Activated T-helper 9 cell treated with anti-CD3 and anti-CD28 coated beads, Interleukin-2, amount 50 U/mL, for 16 hours (primary cell): ENCODE measurements around the gene MSN.
"Not testable (repeated sequence)": the region's sequence is repeated elsewhere in the genome, so short reads cannot be mapped to it uniquely, and the experiment has no call there.

ENCODE experiments used
- DNase-seq: peaks from one replicate; pipeline ENCODE4 v3.0.0-alpha.2; 2020; ENCODE audit warnings: low read depth

Gene MSN

DNA sequence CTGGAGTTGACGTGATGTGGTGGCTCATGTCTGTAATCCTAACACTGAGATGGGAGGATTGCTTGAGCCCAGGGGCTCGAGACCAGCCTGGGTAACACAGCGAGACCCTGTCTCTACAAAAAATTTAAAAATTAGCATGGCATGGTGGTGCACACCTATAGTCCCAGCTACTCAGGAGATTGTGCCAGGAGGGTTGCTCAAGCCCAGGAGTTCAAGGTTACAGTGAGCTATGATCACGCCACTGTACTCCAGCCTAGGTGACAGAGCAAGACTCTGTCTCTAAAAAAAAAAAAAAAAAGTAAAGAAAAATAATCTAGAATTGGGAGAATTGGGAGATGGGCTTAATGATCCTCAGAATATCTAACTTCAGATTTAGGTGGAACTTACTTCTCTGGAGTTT, 51.1 kb downstream of the MSN start:
- no peak for DNase-seq

DNA sequence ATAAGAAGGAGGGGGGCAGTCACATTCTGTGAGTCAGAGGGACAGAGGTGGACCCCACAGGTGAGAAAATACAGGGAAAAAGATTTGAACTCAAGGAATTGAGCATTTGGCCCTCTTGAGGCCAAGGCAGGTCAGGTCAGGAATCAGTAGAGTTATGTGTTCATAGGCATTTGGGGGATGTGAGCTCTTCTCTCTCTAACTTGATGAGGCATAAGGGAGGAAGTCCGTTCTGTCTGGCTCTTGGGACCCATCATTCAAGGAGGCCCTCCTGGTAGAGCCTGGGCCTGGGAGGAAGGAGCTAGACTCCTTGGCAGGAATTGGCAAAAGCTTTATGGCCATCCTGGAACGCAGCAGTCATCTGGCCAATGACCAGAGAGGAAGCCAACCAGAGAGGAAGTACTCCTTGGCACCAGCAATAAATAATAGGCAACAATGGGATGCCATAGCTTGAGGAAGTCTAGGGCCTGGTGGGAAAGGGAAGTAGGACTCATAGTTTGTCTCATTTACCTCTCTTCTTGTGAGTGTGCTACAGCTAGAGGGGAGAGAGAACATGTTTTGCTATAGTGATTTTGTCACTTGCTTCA, 53.0 kb downstream of the MSN start:
- DNase-seq = no peak

DNA sequence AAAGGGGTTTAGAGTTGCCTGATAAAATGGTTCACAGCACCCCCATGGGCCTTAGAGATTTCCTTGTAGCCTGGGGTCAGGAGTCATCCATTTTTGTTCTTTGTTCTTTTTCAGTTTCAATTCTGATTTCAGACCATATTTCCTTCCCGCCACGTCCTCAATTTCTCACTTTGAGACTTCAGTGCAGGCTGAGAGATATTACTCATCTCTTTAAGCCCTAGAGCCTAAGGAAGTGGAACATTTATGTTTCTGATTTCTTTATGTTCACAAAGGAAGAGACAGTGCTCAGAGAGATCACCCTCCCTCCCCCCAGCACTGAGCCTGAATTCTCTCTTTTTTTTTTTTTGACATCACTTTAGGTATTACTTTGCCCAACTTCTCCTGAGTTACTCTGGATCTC, 56.3 kb downstream of the MSN start:
- no peak for DNase-seq

DNA sequence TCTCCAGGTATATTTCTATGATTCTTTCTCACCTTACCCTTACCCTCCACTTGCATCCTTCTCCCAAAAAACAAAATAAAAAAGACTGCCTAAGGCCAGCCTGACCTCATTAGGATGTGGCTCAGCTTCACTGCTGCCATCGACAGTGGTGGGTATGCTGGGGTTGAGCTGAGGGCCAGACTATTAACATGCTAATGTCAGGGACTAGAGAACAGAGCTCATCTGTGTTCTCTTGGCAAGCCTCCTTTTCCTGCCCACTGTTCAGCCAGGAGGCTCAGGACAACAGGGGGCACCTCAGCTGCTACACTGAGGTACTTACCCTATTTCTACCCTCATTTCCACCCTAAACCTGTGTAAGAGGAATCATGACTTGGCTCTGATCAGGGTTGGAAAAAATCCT, 59.3 kb downstream of the MSN start:
- no peak for DNase-seq

DNA sequence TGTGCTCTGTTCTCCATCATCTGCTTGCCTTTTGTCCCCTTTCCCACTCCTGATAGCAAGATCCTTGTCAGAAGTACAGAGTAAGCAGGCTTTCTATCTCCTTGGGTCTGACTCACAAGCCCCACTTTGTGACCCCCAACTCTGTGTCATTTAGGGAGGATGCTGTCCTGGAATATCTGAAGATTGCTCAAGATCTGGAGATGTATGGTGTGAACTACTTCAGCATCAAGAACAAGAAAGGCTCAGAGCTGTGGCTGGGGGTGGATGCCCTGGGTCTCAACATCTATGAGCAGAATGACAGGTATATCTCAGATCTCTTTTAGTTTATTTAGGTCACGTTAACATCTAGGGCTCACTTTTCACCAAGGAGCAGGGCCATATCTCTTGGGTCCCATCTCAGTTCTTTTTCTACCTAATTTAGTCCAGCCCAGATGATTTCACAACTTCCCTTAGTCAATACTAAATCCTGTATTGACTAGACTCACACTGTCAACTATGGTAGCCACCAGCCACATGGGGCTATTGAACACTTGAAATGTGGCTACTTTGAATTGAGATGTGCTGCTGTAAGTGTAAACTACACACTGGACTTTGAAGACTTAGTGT, 64.3 kb downstream of the MSN start:
- no peak for DNase-seq

DNA sequence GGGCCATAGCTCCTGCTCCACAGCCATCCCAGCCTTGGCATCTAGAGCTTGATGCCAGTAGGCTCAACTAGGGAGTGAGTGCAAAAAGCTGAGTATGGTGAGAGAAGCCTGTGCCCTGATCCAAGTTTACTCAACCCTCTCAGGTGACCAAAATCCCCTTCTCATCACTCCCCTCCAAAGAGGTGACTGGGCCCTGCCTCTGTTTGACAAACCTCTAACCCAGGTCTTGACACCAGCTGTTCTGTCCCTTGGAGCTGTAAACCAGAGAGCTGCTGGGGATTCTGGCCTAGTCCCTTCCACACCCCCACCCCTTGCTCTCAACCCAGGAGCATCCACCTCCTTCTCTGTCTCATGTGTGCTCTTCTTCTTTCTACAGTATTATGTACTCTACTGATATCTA, 73.5 kb downstream of the MSN start:
- DNase-seq = no peak

DNA sequence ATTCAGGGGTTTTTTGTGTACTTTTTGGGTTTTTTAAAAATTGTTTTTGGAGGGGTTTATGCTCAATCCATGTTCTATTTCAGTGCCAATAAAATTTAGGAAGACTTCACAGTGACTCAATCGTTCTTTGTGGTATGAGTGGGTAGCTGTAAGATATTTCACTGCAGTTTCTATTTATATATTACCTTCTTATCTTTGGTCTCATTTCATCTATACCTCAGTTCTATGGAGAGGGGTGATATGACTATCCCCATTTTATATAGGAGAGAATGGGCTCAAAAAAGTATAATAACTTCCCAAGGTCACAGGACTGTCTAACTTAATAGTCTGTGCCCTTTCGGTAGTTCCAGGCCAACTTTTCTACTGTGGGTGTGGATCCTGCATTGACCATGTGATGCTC, 74.4 kb downstream of the MSN start:
- no peak for DNase-seq

DNA sequence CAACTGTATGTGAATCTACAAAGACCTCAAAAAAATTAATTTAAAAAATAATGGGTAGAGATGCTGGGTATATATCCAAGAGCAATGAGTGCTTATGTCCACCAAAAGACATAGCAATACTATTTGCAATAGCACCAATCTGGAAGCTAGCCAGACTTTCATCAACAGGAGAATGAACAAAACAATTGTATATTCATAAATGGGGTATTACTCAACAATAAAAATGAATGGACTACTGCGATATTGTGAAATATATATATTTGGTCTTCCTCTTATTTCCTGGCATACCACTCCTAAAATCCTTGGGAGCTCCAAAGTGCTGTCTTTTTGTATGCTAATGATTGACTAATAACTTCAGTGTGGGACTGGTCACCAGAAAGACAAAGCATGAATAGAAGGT, 77.5 kb downstream of the MSN start:
- DNase-seq = no peak

DNA sequence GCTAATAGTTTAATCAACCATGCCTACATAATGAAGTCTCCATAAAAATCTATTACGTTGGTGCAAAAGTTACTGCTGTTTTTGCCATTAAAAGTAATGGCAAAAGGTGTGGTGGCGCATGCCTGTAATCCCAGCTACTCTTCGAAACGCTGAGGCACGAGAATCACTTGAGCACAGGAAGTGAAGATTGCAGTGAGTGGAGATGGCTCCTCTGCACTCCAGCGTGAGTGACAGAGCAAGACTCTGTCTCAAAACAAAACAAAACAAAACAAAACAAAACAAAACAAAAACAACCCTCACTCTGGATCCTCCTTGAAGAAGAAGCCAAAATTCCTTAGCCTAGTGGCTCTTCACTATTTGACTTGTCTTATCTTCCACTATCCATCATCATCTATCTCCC, 78.0 kb downstream of the MSN start:
- DNase-seq = no peak

DNA sequence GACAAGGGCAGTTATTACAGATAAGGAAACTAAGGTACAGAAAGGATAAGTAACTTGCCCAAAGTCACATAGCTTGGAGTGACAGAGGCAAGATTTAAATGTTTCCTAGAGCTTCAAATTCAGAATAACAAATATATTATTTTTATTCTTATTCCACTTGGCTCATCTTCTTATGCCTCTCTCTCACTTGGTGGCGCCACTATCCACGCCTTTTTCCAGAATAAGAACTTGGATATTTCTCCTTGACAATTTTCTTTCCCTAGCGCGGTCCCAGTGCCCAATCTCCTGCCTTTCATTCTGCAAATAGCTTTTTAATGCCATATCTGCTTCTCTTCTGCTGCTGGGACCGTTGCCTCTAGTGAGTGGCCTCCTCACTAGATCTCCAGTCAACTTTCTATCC, 78.5 kb downstream of the MSN start:
- no peak for DNase-seq

DNA sequence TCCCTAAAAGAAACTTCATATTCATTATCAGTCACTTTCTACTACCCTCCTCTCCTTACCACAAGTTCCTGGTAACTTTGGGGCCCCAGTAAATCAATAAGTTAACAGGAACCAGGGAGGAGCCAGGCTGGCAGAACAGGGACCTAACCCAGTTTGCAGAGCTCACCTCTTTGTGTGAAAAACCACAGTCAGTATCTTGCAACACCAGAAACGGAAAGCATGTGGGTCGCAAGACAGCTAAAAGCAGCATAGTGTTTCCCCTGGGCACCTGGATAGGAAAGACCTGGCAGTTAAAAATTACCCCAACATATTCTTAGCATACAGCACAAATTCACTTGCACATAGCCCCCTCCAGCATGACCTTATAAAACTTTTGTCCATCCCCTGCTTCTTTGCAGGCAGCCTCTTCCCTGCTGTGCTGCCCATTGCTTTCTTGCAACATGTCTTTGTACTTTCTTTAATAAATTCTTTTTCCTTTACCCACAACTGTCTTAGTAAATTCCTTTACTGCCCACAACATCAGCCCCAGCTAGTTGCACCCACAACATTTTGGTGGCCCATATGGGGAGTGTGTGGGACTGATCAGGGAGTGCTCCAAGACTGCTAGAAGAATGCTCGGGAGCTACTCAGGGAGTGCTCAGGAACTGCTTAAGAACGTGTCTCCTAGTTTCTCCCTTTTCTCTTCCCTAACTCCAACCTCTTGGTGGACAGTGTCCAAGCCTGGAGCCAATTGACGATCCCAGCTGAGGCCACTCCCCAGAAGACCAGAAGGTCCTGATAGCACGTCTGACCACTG, 83.4 kb downstream of the MSN start:
- no peak for DNase-seq

DNA sequence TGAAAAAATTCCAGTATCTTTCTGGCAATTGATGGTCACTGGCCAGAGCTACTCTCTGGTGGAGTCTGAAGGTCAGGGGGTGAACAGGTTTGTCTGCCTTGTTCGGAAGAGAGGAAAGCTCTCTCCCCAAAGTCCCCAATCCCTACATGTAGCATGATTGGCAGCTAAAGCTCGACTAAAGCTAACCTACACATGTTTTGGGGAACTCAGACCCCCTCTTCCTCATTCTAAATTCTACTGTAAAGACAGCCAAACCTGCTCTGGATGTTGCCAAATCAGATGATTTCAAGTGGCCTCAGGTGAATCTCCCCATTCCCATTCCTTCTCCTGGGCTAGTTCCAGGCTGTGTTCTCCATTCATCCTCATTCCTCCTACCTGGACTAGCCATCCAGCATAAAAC, 84.1 kb downstream of the MSN start:
- DNase-seq = no peak

DNA sequence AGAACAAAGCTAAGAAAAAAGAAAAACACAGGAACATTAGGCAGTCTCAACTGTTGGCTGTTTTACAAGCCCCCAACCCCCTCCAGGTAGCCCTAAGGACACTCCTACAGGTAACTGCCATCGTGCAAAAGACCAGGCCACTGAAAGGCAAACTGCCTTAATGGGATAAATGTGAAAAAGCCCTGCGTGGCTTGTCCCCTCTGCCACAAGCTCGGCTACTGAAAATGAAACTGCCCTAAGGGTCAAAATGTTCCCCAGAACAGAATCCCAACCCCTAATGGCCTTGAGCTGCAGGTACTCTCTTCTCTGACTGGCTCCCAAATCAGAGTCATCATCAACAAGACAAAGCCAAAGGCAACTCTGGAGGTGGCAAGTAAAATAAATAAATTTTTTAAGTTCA, 84.8 kb downstream of the MSN start:
- no peak for DNase-seq

DNA sequence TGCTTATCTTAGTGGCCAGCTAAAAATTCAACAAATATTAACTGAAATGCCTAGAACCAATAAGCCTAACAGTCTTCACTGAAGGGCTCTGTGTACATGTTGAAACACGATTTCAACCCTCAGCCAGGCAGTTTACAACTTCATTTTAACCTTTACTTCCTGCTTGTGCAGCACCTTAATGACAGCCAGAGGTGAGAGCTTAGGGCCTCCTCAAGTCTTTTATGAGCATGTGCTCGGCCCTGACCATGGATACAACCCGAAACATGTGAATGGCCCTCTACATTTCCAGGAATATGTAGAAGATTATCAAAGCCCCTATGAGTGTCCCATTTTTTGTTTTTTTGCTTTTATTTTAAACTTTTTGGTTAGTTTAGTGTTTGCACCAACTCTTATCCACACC, 88.3 kb downstream of the MSN start:
- no peak for DNase-seq

DNA sequence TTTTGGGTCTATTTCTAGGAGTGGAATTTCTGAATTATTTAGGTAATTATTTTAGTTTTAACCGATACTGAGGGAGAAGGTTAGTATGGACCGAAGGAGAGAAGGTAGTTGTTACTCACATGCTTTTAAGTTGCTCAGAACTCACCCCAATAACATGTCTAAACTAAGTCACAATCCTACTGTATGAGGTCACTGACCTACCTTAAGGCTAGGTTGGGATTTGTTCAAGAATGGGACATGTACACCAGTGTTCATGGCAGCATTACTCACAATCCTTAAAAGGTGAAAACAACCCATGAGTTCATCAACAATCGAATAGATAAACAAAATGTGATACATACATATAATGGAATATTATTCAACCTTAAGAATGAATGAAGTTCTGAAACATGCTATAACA, 90.5 kb downstream of the MSN start:
- no peak for DNase-seq

DNA sequence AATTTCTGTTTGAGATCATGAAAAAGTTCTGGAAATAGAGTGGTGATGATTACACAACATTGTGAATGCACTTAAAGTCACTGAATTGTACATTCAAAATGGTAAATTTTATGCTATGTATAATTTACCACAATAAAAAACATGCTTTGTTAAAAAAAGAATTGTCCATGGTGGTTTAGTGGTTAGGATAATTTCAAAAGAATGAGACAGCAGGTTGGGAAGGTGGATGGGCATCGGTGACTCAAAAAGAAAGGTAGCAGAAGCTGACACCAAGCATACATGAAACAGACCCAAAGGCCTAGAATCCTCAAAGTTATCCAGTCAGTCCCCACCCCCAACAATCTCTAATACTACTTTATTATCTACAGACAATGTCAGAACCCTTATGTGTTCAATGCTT, 91.1 kb downstream of the MSN start:
- no peak for DNase-seq

DNA sequence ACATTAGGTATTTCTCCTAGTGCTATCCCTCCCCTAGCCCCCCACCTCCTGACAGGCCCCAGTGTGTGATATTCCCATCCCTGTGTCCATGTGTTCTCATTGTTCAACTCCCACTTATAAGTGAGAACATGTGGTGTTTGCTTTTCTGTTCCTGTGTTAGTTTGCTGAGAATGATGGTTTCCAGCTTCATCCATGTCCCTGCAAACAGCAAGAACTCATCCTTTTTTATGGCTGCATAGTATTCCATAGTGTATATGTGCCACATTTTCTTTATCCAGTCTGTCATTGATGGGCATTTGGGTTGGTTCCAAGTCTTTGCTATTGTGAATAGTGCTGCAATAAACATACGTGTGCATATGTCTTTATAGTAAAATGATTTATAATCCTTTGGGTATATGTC, 92.1 kb downstream of the MSN start:
- not testable (repeated sequence) for DNase-seq

DNA sequence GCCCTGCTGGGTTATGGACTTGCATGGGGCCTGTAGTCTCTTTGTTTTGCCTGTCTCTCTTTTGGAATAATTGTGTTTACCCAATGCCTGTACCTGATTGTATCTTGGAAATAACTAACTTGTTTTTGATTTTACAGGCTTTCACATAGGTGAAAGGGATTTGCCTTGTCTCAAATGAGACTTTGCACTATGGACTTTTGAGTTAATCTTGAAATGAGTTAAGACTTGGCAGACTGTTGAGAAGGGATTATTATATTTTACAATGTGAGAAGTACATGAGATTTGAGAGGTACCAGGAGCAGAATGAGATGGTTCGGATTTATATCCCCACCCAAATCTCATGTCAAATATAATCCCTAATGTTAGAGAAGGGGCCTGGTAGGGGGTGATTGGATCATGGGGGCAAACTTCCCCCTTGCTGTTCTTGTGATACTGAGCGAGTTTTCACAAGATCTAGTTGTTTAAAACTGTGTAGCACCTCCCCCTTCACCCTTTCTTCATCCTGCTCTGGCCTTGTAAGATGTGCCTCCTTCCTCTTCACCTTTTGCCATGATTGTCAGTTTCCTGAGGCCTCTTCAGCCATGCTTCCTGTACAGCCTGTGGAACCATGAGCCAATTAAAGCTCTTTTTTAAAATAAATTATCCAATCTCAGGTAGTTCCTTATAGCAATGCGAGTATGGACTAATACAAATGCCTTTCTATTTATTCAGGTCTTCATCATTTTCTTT, 102.3 kb downstream of the MSN start:
- no peak for DNase-seq

DNA sequence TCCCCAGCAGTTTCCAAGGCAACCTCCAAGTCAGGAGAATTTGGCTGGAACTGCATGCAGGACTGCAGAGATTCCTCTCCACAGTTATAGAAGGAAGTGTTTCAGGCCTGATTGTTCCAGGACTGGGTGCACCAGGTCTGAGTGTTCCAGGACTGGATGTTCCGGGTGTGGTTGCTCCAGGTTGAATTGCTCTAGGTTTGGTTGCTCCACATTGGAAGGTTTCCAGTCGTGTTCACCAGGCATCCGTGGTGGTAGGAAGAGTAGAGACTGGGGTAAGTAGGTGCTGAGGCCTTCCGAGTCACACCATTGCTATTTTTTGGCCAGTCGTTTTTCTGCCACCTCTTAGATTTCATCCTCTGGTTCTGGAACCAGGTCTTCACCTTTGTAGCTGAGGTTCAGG, 105.4 kb downstream of the MSN start:
- no peak for DNase-seq

DNA sequence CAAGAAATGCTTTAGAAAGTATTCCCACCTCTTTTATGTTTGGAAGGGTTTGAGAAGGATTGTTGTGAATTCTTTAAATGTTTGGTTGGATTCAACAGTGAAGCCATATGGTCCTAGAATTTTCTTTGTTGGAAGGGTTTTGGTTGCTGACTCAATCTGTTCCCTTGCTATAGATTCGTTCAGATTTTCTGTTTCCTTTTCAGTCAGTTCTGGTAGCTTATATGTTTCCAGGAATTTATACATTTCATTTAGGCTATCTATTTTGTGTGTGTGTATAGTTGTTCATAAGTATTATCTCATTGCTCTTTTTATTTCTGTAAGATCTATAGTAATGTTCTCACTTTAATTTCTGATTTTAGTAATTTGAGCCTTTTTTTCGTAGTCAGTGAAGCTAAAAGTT, 114.4 kb downstream of the MSN start:
- no peak for DNase-seq

DNA sequence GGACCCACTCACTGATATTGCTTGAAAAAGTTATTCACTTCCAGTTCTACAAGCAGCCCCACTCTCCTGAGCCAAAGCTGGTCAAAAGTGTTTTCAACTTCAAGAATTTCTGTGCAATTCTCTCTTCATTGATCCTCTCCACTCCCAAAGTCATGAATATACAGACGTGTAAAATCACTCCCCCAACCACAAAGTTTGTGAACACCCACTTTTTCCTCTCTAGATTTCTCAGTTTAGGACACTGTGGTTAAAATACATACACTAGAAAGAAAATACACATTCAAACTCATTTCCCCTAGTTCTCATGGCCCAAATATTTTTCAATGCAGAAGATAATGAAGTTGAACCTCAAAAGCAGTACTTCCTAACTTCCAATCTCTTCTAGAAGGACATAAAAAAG, 116.3 kb downstream of the MSN start:
- no peak for DNase-seq
